SU-DHL-6 (cell line): ENCODE measurements around the gene ETF1.

Experiments used
- EZH2phosphoT487 ChIP-seq: fragments of 200-600 bp; sonication (generic), shearing (Covaris generic); conservative IDR thresholded peaks from 2 replicates; pipeline ENCODE4 v1.6.1; 2018; ENCODE audit warnings: mild to moderate bottlenecking, antibody characterized with exemption, low read length, moderate library complexity, mixed read lengths
- TF ChIP-seq, protein P1 (sequence below): fragments of 200-600 bp; sonication (generic); IDR thresholded peaks from one replicate; pipeline ENCODE4 v1.5.1; 2017; ENCODE audit warnings: antibody characterized with exemption, mild to moderate bottlenecking, low read length, moderate library complexity; ENCODE audit not compliant: insufficient read depth, poor library complexity, severe bottlenecking

DNA sequence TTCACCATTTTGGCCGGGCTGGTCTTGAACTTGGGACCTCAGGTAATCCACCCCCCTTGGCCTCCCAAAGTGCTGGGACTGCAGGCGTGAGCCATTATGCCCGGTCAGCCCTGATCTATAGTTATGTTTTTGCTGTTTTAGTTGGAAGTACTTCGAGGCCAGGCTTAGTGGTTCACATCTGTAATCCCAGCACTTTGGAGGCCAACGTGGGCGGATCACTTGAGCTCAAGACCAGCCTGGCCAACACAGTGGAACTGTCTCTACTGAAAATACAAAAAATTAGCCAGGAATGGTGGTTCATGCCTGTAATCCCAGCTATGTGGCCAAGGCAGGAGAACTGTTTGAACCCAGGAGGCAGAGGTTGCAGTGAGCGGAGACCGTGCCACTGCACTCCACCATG lies 30.2 kb upstream of the ETF1 start:
- TF ChIP-seq, protein P1, sequence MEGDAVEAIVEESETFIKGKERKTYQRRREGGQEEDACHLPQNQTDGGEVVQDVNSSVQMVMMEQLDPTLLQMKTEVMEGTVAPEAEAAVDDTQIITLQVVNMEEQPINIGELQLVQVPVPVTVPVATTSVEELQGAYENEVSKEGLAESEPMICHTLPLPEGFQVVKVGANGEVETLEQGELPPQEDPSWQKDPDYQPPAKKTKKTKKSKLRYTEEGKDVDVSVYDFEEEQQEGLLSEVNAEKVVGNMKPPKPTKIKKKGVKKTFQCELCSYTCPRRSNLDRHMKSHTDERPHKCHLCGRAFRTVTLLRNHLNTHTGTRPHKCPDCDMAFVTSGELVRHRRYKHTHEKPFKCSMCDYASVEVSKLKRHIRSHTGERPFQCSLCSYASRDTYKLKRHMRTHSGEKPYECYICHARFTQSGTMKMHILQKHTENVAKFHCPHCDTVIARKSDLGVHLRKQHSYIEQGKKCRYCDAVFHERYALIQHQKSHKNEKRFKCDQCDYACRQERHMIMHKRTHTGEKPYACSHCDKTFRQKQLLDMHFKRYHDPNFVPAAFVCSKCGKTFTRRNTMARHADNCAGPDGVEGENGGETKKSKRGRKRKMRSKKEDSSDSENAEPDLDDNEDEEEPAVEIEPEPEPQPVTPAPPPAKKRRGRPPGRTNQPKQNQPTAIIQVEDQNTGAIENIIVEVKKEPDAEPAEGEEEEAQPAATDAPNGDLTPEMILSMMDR, result no peak
- TF ChIP-seq EZH2phosphoT487, result no peak
